AG09319 (cell line): Measurements from ENCODE around the gene TPSAB1.
"Not testable (repeated sequence)": the region's sequence is repeated elsewhere in the genome, so short reads cannot be mapped to it uniquely, and the experiment has no call there.

ENCODE experiments used
- DNase-seq: peaks from one replicate; pipeline ENCODE4 v3.0.0-alpha.2; 2010; ENCODE audit warnings: low read depth; ENCODE audit errors: extremely low read depth
- CTCF ChIP-seq: IDR thresholded peaks from 2 replicates; pipeline ENCODE4 v1.5.1; 2011; ENCODE audit warnings: low read depth, mild to moderate bottlenecking, inconsistent platforms, low read length, moderate library complexity

The TPSAB1 gene

GRCh38 chr16:1197237-1197866 is 43.2 kb upstream of the TPSAB1 start:
- no peak for TF ChIP-seq CTCF
- no peak for DNase-seq

GRCh38 chr16:1198194-1198593 is 42.3 kb upstream of the TPSAB1 start:
- no peak for DNase-seq
- no peak for TF ChIP-seq CTCF

GRCh38 chr16:1198671-1199346 is 41.7 kb upstream of the TPSAB1 start:
- DNase-seq, result not testable (repeated sequence)

- no peak for TF ChIP-seq CTCF
- no peak for DNase-seq
These were observed 41.0 kb upstream of the TPSAB1 start for GRCh38 chr16:1199347-1200013.

- no peak for DNase-seq
- TF ChIP-seq CTCF, result no peak
These were observed 40.4 kb upstream of the TPSAB1 start for GRCh38 chr16:1200014-1200627.

- TF ChIP-seq CTCF, result no peak
- no peak for DNase-seq
These were observed 39.1 kb upstream of the TPSAB1 start for GRCh38 chr16:1201444-1201843.

- TF ChIP-seq CTCF, result no peak
- DNase-seq, result no peak
These were observed 38.2 kb upstream of the TPSAB1 start for GRCh38 chr16:1202274-1202673.
